Keratinocyte (primary cell): ENCODE data around the gene COL4A6. TPM values are rescaled to one million over a fixed set of nuclear protein-coding genes. Genes with fewer than 3 reads are reported as not detected.

Experiments used
- DNase-seq: peaks from one replicate; pipeline ENCODE4 v3.0.0-alpha.2; 2011; ENCODE audit warnings: low read depth, missing footprints, low spot score
- FAIRE-seq: peaks from 2 replicates; lab custom pipeline; 2011; peaks lifted over from hg19 to GRCh38; lab: Jason Lieb, UNC
- H2AFZ ChIP-seq: 2 replicates; pipeline ENCODE4 v1.6.0; 2012; ENCODE audit warnings: low read length, control low read depth, inconsistent platforms; ENCODE audit not compliant: control insufficient read depth
- H3K27ac ChIP-seq: 2 replicates; pipeline ENCODE4 v1.5.1; 2011; ENCODE audit warnings: low read length; ENCODE audit not compliant: control insufficient read depth, insufficient read depth
- H3K27me3 ChIP-seq: 3 replicates; pipeline ENCODE4 v1.6.0; 2011; ENCODE audit warnings: low read length; ENCODE audit not compliant: control insufficient read depth, insufficient read depth; ENCODE audit errors: extremely low read depth
- H3K36me3 ChIP-seq, 2 experiments: 2 replicates in 1 of 2; 3 replicates in 1 of 2; pipeline ENCODE4 v1.5.1; 2011; ENCODE audit warnings: low read length in 2 of 2, mild to moderate bottlenecking in 1 of 2; ENCODE audit not compliant: control insufficient read depth in 2 of 2, insufficient read depth in 2 of 2; ENCODE audit errors: extremely low read depth in 1 of 2
- H3K4me1 ChIP-seq: 3 replicates; pipeline ENCODE4 v1.5.1; 2011; ENCODE audit warnings: low read length; ENCODE audit not compliant: control insufficient read depth, insufficient read depth; ENCODE audit errors: extremely low read depth
- H3K4me2 ChIP-seq: 3 replicates; pipeline ENCODE4 v1.6.0; 2011; ENCODE audit warnings: low read depth, low read length; ENCODE audit not compliant: control insufficient read depth, insufficient read depth; ENCODE audit errors: extremely low read depth
- H3K4me3 ChIP-seq, 3 experiments: fragments of 200-600 bp in 1 of 3; sonication (generic) in 1 of 3; 2 replicates in 2 of 3; 3 replicates in 1 of 3; pipeline ENCODE4 v1.5.1; 2011 to 2016; ENCODE audit warnings: low read length in 3 of 3, mild to moderate bottlenecking in 3 of 3, control low read depth in 2 of 3, inconsistent platforms in 1 of 3, low read depth in 1 of 3, mixed read lengths in 1 of 3, mixed run types in 1 of 3, moderate library complexity in 1 of 3; ENCODE audit not compliant: control insufficient read depth in 2 of 3, insufficient read depth in 2 of 3; ENCODE audit errors: extremely low read depth in 1 of 3
- H3K79me2 ChIP-seq: 2 replicates; pipeline ENCODE4 v1.6.0; 2012; ENCODE audit warnings: low read length; ENCODE audit not compliant: control insufficient read depth, insufficient read depth
- H3K9ac ChIP-seq: 3 replicates; pipeline ENCODE4 v1.6.0; 2011; ENCODE audit warnings: low read length; ENCODE audit not compliant: control insufficient read depth, insufficient read depth; ENCODE audit errors: extremely low read depth
- H3K9me1 ChIP-seq: 3 replicates; pipeline ENCODE4 v1.6.0; 2011; ENCODE audit warnings: low read length; ENCODE audit not compliant: control insufficient read depth, insufficient read depth; ENCODE audit errors: extremely low read depth
- H3K9me3 ChIP-seq: 2 replicates; pipeline ENCODE4 v1.5.1; 2012; ENCODE audit warnings: low read depth, low read length; ENCODE audit not compliant: control insufficient read depth
- H4K20me1 ChIP-seq: 3 replicates; pipeline ENCODE4 v1.6.0; 2011; ENCODE audit warnings: low read length; ENCODE audit not compliant: control insufficient read depth, insufficient read depth; ENCODE audit errors: extremely low read depth
- CTCF ChIP-seq, 3 experiments: IDR thresholded peaks in 1 of 3; conservative IDR thresholded peaks in 1 of 3; optimal IDR thresholded peaks in 1 of 3; 2 replicates in 2 of 3; 3 replicates in 1 of 3; pipeline versions ENCODE3 to v1.5.1; 2011; ENCODE audit warnings: low read length in 3 of 3, mild to moderate bottlenecking in 3 of 3, moderate library complexity in 2 of 3, control low read depth in 1 of 3, inconsistent platforms in 1 of 3; ENCODE audit not compliant: insufficient read depth in 2 of 3; ENCODE audit errors: extremely low read depth in 1 of 3
- EZH2 ChIP-seq: IDR thresholded peaks from one replicate; pipeline ENCODE4 v1.6.1; 2012; ENCODE audit warnings: inconsistent platforms, mild to moderate bottlenecking, low read length, moderate library complexity
- dilution Hi-C: fragments of 300-500 bp; cut with MboI; formaldehyde crosslinking; loops from one replicate; pipeline ENCODE4 v1.7.0; 2020; ENCODE audit warnings: low sequenced_read_pairs; ENCODE audit not compliant: extremely low pct_ligation_motif_present
- polyA plus RNA-seq, 5 experiments: library from polyadenylated mRNA; depleted of rRNA in 3 of 5; stranded (reverse) in 3 of 5; stranded (forward) in 1 of 5; unstranded in 1 of 5; fragments of >200 nt; gene quantifications; 1 replicate in 1 of 5; 2 replicates in 3 of 5; 3 replicates in 1 of 5; pipeline versions ENCODE4 v1.2.1 to v1.2.3, GENCODE V29; 2011 to 2012; ENCODE audit warnings: missing spikeins in 2 of 5, low read depth in 1 of 5, low replicate concordance in 1 of 5

COL4A6 gene
- polyA plus RNA-seq, 1 donor (not counting 4 experiments of a cell fraction or from before 2014, with no cell fraction given) = 18.8 TPM

- TF ChIP-seq EZH2 = no peak
- TF ChIP-seq CTCF (optimal IDR thresholded peaks at IDR 0.05 in 1 of 3, IDR thresholded peaks at IDR 0.05 in 1 of 3, conservative IDR thresholded peaks at IDR 0.05 in 1 of 3; ENCODE audit: extremely low read depth in 1 of 3, insufficient read depth in 2 of 3, low read length in 3 of 3) = no peak
- no peaks in the 10 kb centered on the region for H3K79me2 ChIP-seq
- H2AFZ ChIP-seq = no peak overlapping the region
- no peaks in the 10 kb centered on the region for H3K9me1 ChIP-seq
- no peaks in the 10 kb centered on the region for H3K36me3 ChIP-seq
- peaks cover 26% of the 10 kb centered on the region for H3K4me1 ChIP-seq
- H4K20me1 ChIP-seq = no peaks in the 10 kb centered on the region
- no peaks in the 10 kb centered on the region for H3K9me3 ChIP-seq
- H3K4me2 ChIP-seq = no peak overlapping the region
- no peak overlapping the region for H3K27ac ChIP-seq
- dilution Hi-C loops = no loop called here
- DNase-seq (no peak), FAIRE-seq (no peak)
- H3K27me3 ChIP-seq = peaks cover 3% of the 10 kb centered on the region
- no peak overlapping the region for H3K4me3 ChIP-seq
- H3K9ac ChIP-seq = no peak overlapping the region
Measured at GRCh38 chrX:108310506-108310905, 127.7 kb downstream of the COL4A6 start.

DNA sequence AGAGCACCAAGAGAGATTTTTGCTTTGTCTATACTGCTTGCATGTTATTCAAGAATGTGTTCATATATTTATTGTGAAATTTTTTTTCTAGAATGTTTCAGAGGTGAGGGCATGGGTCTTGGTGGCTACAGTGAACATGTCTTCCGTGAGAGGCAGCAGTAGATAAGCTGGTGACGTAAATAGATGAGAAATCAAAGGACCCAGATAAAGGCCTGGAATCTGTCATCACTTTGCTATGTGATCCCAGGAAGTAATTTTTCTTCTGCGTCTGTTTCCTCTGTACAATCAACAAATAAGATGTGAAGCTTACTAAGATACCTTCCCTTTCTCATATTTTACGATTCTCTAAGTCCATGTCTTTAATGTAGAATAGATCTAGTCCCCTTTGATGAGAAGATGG lies 129.1 kb downstream of the COL4A6 start:
- no peaks in the 10 kb centered on the region for H3K9me3 ChIP-seq
- peaks cover 3% of the 10 kb centered on the region for H3K27me3 ChIP-seq
- no peak for FAIRE-seq
- no peaks in the 10 kb centered on the region for H3K9me1 ChIP-seq
- no peak overlapping the region for H3K4me3 ChIP-seq
- DNase-seq = no peak
- peaks cover 23% of the 10 kb centered on the region for H3K4me1 ChIP-seq
- H3K27ac ChIP-seq = no peak overlapping the region
- H2AFZ ChIP-seq = no peak overlapping the region
- no peak overlapping the region for H3K9ac ChIP-seq
- TF ChIP-seq CTCF (optimal IDR thresholded peaks at IDR 0.05 in 1 of 3, IDR thresholded peaks at IDR 0.05 in 1 of 3, conservative IDR thresholded peaks at IDR 0.05 in 1 of 3; ENCODE audit: extremely low read depth in 1 of 3, insufficient read depth in 2 of 3, low read length in 3 of 3) (no peak), EZH2 (no peak)
- dilution Hi-C loops = no loop called here
- no peaks in the 10 kb centered on the region for H3K79me2 ChIP-seq
- H3K36me3 ChIP-seq = no peaks in the 10 kb centered on the region
- H3K4me2 ChIP-seq = no peak overlapping the region
- no peaks in the 10 kb centered on the region for H4K20me1 ChIP-seq
